Spleen (tissue), 11 donors: ENCODE measurements around the gene NEK3. TPM values are rescaled to one million over a fixed set of nuclear protein-coding genes. Genes with fewer than 3 reads are reported as not detected.

ENCODE experiments used
- DNase-seq: peaks from one replicate; pipeline ENCODE4 v3.0.0-alpha.2; 2020
- H3K27ac ChIP-seq, 8 donors: fragments of 200-600 bp; sonication (generic) in 7 of 8; 1 replicate in 4 of 8; 2 replicates in 4 of 8; pipeline versions ENCODE4 v1.5.0 to v1.8.0; 2016 to 2021; ENCODE audit warnings: inconsistent platforms in 4 of 8, mild to moderate bottlenecking in 4 of 8, moderate library complexity in 1 of 8
- H3K27me3 ChIP-seq, 7 donors: fragments of 200-600 bp; sonication (generic) in 6 of 7; replicated peaks in 1 of 7; 1 replicate in 4 of 7; 2 replicates in 3 of 7; pipeline versions ENCODE4 v1.5.0 to v1.8.0; 2016 to 2021; ENCODE audit warnings: inconsistent platforms in 3 of 7, mild to moderate bottlenecking in 1 of 7
- H3K36me3 ChIP-seq, 6 donors: fragments of 200-600 bp; sonication (generic) in 5 of 6; 1 replicate in 4 of 6; 2 replicates in 2 of 6; pipeline versions ENCODE4 v1.5.0 to v1.8.0; 2016 to 2021; ENCODE audit warnings: inconsistent platforms in 2 of 6
- H3K4me1 ChIP-seq, 6 donors: fragments of 200-600 bp; sonication (generic) in 5 of 6; 1 replicate in 3 of 6; 2 replicates in 3 of 6; pipeline versions ENCODE4 v1.5.0 to v1.8.0; 2016 to 2021; ENCODE audit warnings: inconsistent platforms in 3 of 6
- H3K4me3 ChIP-seq, 8 donors: fragments of 200-600 bp; sonication (generic) in 7 of 8; 1 replicate in 4 of 8; 2 replicates in 4 of 8; pipeline versions ENCODE4 v1.5.0 to v1.8.0; 2016 to 2021; ENCODE audit warnings: inconsistent platforms in 4 of 8, mild to moderate bottlenecking in 4 of 8, moderate library complexity in 2 of 8
- H3K9me3 ChIP-seq, 8 donors: fragments of 200-600 bp; sonication (generic) in 7 of 8; 1 replicate in 4 of 8; 2 replicates in 4 of 8; pipeline versions ENCODE4 v1.5.0 to v1.8.0; 2016 to 2021; ENCODE audit warnings: inconsistent platforms in 4 of 8
- POLR2A ChIP-seq, 3 donors: fragments of 450-650 bp; IDR thresholded peaks; one replicate each; pipeline ENCODE4 v1.5.1; 2017; ENCODE audit warnings: antibody characterized with exemption in 3 of 3, mild to moderate bottlenecking in 1 of 3
- POLR2AphosphoS5 ChIP-seq, 3 donors: sonication (generic); formaldehyde crosslinking; IDR thresholded peaks; one replicate each; pipeline ENCODE4 v1.5.1; 2017; ENCODE audit warnings: antibody characterized with exemption in 3 of 3
- WGBS, 5 donors: extraction: QIAGEN DNeasy Blood & Tissue Kit in 3 of 5; methylation state at CpG; one replicate each; pipeline versions ENCODE4 v1.1.5 to v1.1.7; 2013 to 2018; 5-methylcytosine and 5-hydroxymethylcytosine counted together
- intact Hi-C: fragments of 100-400 bp; cut with DNase I; formaldehyde crosslinking; loops from one replicate; pipeline ENCODE4 v1.15.0; 2023; ENCODE audit warnings: low total_unique reads
- polyA plus RNA-seq, 3 donors: library from polyadenylated mRNA; stranded (reverse); fragments of 200-250 nt; gene quantifications; one replicate each; pipeline ENCODE4 v1.2.1, GENCODE V29; 2013
- total RNA-seq, 7 donors: library from RNA; depleted of rRNA in 3 of 7; stranded (reverse); fragments of >200 nt in 3 of 7; fragmentation: NEBNext Ultra II Directional in 4 of 7; extraction: Animal tissue kit (Norgen Biotek cat#: 25700) in 4 of 7; gene quantifications; one replicate each; pipeline versions ENCODE4 v1.1.0 to v1.2.1, GENCODE V29; 2016 to 2021
- TF ChIP-seq, protein P1 (sequence below), 11 experiments: fragments of 200-600 bp in 7 of 11; fragments of 450-650 bp in 4 of 11; sonication (generic) in 4 of 11; IDR thresholded peaks in 8 of 11; conservative IDR thresholded peaks in 3 of 11; 1 replicate in 7 of 11; 2 replicates in 4 of 11; pipeline versions ENCODE4 v1.4.0 to v1.8.0; 2016 to 2021; ENCODE audit warnings: antibody characterized with exemption in 11 of 11, inconsistent platforms in 4 of 11, mild to moderate bottlenecking in 1 of 11
- donor health status: healthy with polysubstance abuse.
- donor health status: DM: no; HTN: no; CAD: no; lungs with moderate emphysema.
- donor health status: DM: no; HTN: no; CAD: no.
- donor health status: Bipolar disorder and iron deficiency.
- donor health status: healthy.
- donor health status: DM: no; HTN: no; CAD: no.
- donor health status: DM: yes; HTN: yes; CAD: no.

NEK3 gene
- total and polyA plus RNA-seq, 10 donors = 6.7 to 41.4 (median 12.6) TPM

DNA sequence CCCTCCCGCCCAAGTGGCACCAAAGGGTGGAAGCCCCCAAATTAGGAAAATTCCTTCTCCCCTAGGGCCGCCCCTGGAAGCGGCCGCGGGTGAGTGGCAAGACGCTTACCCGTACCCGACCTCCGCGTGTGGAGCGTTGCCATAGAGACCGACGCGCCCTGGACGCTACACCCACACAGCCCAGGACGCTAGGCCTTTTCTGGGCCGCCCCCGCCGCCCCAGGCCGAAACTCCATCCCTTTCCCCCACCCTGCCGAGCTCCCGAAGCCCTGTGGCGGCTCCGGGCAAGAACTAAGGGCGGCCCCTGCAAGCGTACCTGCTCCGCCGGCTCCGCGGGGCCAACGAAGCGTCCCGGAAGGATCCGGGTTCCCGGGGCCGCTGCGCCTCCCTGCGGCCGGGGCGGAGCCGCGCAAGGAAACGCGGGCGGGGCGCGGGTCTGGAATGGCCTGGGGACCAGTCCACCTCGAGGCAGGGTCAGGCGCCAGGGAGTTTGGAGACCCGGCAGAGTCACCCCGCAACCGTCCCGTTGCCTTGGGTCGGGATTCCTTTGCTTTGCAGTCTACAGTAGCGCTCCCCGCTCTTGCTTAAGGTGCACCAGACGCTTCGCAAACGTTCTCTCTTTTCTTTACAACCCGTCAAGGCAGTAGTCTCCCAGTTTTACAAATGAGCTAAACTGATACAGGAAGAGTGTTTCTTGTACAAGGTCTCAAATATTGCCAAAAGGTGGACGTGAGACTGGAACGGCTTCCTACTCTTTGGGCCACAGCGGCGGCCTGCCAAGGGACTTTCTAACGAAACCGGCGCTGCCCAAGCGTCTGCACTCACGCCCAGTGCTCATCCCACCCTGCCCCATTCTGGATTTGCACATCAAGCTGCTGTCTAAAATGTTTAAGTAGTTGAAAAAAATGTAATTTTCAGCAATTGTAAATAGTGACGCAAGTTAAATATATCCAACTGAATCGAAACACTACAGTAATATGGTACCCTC, 30.4 kb downstream of the NEK3 start, which contains the start of gene NEK5:
Gene NEK5 (minus strand): TSS at position 360 of the 987 bp plus-strand sequence. CDS start 1,591 bp downstream, outside the sequence.
- intact Hi-C loops = loop anchor here (5.0 to 10.0 kb wide), 4 partner anchors 124 to 314 kb away; partner anchors contain the start of gene TMEM272
- TF ChIP-seq POLR2A (IDR thresholded peaks at IDR 0.05) (no peak), POLR2AphosphoS5 (IDR thresholded peaks at IDR 0.05) (peak in 2 of 3 donors; percentile 36 to 72)
- TF ChIP-seq, protein P1, sequence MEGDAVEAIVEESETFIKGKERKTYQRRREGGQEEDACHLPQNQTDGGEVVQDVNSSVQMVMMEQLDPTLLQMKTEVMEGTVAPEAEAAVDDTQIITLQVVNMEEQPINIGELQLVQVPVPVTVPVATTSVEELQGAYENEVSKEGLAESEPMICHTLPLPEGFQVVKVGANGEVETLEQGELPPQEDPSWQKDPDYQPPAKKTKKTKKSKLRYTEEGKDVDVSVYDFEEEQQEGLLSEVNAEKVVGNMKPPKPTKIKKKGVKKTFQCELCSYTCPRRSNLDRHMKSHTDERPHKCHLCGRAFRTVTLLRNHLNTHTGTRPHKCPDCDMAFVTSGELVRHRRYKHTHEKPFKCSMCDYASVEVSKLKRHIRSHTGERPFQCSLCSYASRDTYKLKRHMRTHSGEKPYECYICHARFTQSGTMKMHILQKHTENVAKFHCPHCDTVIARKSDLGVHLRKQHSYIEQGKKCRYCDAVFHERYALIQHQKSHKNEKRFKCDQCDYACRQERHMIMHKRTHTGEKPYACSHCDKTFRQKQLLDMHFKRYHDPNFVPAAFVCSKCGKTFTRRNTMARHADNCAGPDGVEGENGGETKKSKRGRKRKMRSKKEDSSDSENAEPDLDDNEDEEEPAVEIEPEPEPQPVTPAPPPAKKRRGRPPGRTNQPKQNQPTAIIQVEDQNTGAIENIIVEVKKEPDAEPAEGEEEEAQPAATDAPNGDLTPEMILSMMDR (IDR thresholded peaks at IDR 0.05 in 8 of 11, conservative IDR thresholded peaks at IDR 0.05 in 3 of 11) = peak; percentile 3 to 83 (median 63)
- Histone ChIP-seq H3K27ac (no peak within 1 kb of the TSS), H3K4me1 (peaks cover 11 to 23% (median 20%) of the 10 kb centered on the region in 6 donors), H3K36me3 (peaks cover 0 to 33% (median 20%) of the 10 kb centered on the region in 6 donors), H3K9me3 (no peaks in the 10 kb centered on the region), H3K4me3 (peak within 1 kb of the TSS; percentile 57 to 79 (median 70)), H3K27me3 (peaks cover 0 to 21% (median 6%) of the 10 kb centered on the region in 7 donors)
- DNase-seq = peak; percentile 91
- 10 to 35% (median 12%) methylated on average over 29 to 71 of the region's 71 CpGs for WGBS, 5 donors

DNA sequence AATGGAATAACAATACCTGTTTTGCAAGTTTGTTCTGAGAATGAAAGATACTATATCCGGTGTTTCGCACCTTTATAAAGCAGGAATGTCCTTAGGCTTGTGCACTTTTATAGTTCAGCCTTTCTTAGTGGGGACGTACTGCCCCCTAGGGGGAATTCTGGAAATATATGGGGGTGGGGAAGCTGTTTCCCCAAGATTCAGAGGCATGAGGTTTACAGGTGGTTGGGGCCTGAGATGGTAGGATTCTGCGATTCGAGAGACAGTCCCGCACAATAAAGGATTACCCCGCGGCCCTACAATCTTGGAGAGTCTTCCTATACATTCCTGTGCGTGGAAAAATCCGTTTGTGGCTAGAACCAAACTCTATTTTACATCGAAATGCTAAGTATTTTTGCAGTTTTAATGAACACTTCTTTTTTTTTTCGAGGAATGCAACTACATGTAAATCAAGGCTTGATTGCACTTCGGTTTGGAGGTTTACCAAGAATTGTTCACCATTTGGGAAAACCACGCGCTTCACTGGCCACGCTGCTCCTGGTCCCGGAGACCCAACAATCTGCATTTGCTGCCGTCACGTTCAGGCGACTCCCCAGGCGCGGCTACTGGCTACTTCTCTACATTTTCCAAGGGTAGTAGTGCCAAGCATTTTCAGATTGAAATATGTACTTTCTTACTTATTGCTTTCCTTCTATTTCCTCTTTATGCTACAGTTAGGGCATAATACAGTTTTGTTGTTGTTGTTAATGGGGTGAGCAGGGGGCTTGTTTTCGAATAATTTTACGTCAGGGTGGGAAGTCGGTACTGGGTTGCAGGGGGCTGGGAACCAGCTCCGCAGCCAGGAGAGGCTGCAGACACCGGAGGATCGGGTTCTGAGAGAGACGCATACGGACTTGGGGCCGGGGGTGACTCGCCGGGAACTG, 31.4 kb downstream of the NEK3 start:
- Histone ChIP-seq H3K27ac (no peak overlapping the region), H3K36me3 (peaks cover 0 to 23% (median 15%) of the 10 kb centered on the region in 6 donors), H3K9me3 (no peaks in the 10 kb centered on the region), H3K27me3 (peaks cover 0 to 21% (median 6%) of the 10 kb centered on the region in 7 donors), H3K4me3 (peak overlapping the region; percentile 57 to 79 (median 70)), H3K4me1 (peaks cover 11 to 23% (median 20%) of the 10 kb centered on the region in 6 donors)
- no peak for DNase-seq
- 1 to 2% (median 2%) methylated on average over 28 to 33 of the region's 33 CpGs for WGBS, 5 donors
- TF ChIP-seq, protein P1 (IDR thresholded peaks at IDR 0.05 in 8 of 11, conservative IDR thresholded peaks at IDR 0.05 in 3 of 11) = peak; percentile 54 to 81 (median 72)
- TF ChIP-seq POLR2A (IDR thresholded peaks at IDR 0.05) = no peak
- intact Hi-C loops = loop anchor here (5.0 to 10.0 kb wide), 4 partner anchors 123 to 313 kb away; partner anchors contain the start of gene TMEM272

DNA sequence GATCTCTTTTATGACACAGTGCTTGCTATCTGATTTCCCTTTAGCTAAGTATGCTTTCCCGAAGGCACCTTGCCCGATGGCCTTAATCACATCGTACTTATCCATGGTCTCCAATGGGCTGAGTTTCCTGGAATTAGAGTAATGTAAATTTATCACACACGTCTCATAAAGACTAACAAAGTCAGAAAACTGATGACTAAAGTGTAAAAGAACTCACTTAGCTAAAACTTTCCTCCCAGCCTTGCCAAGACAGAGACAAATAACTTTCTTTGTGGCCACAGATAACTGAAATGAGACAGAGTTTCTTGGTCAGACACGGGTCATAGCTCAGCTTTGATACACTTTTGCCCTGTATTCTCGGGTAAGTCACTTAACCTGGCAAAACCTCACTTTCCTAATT, 32.0 kb downstream of the NEK3 start:
- TF ChIP-seq, protein P1 (IDR thresholded peaks at IDR 0.05 in 8 of 11, conservative IDR thresholded peaks at IDR 0.05 in 3 of 11) = no peak
- TF ChIP-seq POLR2A (IDR thresholded peaks at IDR 0.05) = no peak
- no peak for TF ChIP-seq POLR2AphosphoS5 (IDR thresholded peaks at IDR 0.05)
- peaks cover 0 to 17% (median 10%) of the 10 kb centered on the region in 6 donors for H3K36me3 ChIP-seq
- no peaks in the 10 kb centered on the region for H3K9me3 ChIP-seq
- intact Hi-C loops = loop anchor here (5.0 to 10.0 kb wide), 4 partner anchors 123 to 313 kb away; partner anchors contain the start of gene TMEM272
- peaks cover 11 to 23% (median 20%) of the 10 kb centered on the region in 6 donors for H3K4me1 ChIP-seq
- H3K27ac ChIP-seq = no peak overlapping the region
- 48 to 77% (median 60%) methylated on average over 6 of the region's 6 CpGs for WGBS, 5 donors
- DNase-seq = no peak
- peaks cover 0 to 21% (median 6%) of the 10 kb centered on the region in 7 donors for H3K27me3 ChIP-seq
- no peak overlapping the region for H3K4me3 ChIP-seq
